ENCODE measurements around the gene LIPC.
A peak's percentile ranks its signal among the peaks of the same experiment; 100 is the strongest.

LIPC gene

DNA sequence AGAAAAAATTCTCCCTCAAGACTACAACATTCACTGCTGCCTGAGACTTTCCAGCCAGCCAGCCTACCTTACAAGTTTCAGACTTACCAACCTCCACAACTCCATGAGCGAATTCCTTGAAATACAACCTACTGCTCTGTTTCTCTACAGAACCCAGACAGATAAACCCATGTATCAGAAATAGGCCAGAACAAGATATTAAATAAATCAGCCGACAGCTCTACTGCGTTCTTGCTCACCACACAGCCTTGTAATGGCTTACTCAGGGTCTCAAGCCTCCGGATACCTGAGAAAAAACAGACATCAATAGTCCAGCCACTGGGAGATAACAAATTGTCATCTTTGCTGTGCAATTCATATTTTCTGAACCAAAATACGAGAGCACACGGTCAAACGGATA, 43.6 kb upstream of the LIPC start:
- no peak for DNase-seq (ENCODE audit: low read depth)
- no peak overlapping the region for H3K4me3 ChIP-seq (ENCODE audit: control insufficient read depth, low read depth, low read length)
- TF ChIP-seq, protein P1, sequence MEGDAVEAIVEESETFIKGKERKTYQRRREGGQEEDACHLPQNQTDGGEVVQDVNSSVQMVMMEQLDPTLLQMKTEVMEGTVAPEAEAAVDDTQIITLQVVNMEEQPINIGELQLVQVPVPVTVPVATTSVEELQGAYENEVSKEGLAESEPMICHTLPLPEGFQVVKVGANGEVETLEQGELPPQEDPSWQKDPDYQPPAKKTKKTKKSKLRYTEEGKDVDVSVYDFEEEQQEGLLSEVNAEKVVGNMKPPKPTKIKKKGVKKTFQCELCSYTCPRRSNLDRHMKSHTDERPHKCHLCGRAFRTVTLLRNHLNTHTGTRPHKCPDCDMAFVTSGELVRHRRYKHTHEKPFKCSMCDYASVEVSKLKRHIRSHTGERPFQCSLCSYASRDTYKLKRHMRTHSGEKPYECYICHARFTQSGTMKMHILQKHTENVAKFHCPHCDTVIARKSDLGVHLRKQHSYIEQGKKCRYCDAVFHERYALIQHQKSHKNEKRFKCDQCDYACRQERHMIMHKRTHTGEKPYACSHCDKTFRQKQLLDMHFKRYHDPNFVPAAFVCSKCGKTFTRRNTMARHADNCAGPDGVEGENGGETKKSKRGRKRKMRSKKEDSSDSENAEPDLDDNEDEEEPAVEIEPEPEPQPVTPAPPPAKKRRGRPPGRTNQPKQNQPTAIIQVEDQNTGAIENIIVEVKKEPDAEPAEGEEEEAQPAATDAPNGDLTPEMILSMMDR (conservative IDR thresholded peaks at IDR 0.05; ENCODE audit: control insufficient read depth, insufficient read depth, low read depth, low read length): no peak

DNA sequence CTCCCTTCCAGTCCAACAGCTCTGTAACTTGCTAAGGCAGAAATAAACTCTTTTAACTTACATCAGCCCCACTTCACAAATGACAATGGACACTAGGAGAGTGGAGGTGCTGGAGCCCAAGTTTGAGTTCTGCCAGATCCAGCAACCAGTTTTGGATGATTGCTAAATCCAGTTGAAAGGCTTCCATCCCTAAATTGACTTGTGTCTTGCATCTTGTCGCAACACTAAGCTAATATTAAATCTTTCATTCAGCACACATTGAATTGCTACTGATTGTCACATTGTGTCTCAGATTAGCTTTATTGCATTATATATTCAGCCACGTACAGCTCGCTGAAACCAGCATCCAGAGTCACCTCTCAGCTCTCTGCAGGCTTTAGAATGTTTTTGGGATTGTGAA, 41.7 kb upstream of the LIPC start:
- no peak for DNase-seq (ENCODE audit: low read depth)
- TF ChIP-seq, protein P1 (conservative IDR thresholded peaks at IDR 0.05; ENCODE audit: control insufficient read depth, insufficient read depth, low read depth, low read length): no peak
- no peak overlapping the region for H3K4me3 ChIP-seq (ENCODE audit: control insufficient read depth, low read depth, low read length)

DNA sequence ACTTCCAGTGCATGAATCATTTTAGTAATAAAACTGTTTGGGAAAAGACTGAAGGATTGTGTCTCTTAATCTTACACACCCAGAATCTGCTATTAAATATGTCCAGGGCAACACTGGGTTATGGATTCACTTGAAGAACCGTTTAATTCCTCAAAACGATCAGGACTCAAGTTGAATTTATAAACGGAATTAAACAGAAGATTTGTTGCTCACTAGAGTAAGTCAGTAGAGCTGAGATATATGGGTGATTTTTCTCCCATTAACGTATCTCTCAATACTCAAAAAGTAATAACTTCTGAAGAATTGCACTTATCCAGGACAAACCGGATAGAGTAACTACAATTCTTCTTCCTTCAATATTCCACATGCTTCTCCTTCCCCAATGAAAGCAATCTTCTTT, 41.1 kb upstream of the LIPC start:
- DNase-seq (ENCODE audit: low read depth): no peak
- TF ChIP-seq, protein P1 (conservative IDR thresholded peaks at IDR 0.05; ENCODE audit: control insufficient read depth, insufficient read depth, low read depth, low read length): no peak
- H3K4me3 ChIP-seq (ENCODE audit: control insufficient read depth, low read depth, low read length): no peak overlapping the region

DNA sequence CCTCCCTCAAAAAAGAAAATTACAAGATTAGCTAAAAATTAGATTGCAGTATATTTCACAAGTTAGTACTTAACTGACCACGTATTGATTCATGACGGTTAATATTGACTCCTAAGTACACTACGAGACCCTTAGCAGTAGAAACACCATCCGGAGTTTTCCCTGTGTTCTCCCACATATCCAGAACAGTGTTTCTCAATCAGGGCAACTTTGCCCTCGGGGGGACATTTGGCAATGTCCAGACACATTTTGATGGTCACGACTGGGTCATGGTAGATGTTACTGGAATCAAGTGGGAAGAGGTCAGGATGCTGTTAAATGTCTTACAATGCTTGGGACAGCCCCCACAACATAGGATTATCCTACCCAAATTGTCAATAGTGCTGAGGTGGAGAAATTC, 40.7 kb upstream of the LIPC start:
- DNase-seq (ENCODE audit: low read depth): no peak
- TF ChIP-seq, protein P1 (conservative IDR thresholded peaks at IDR 0.05; ENCODE audit: control insufficient read depth, insufficient read depth, low read depth, low read length): no peak
- H3K4me3 ChIP-seq (ENCODE audit: control insufficient read depth, low read depth, low read length): no peak overlapping the region

DNA sequence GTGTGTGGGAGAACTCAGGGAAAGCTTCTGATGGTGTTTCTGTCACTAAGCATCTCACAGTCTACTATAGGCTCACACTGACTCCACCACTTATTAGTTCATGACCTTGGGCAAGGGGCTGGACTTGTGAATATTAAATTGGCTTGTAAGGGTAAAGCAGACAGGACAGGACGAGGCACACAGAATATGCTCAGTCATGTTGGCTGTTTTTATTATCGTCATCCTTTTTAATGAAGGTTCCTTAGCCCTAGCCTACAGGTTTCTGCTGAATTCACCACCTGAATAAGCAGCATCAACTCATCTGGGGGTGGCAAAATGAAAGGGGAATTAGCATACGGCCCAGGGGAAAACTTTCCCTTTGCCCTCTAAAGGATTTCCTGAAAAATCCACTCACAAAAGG, 39.6 kb upstream of the LIPC start:
- TF ChIP-seq, protein P1 (conservative IDR thresholded peaks at IDR 0.05; ENCODE audit: control insufficient read depth, insufficient read depth, low read depth, low read length): no peak
- no peak for DNase-seq (ENCODE audit: low read depth)
- no peak overlapping the region for H3K4me3 ChIP-seq (ENCODE audit: control insufficient read depth, low read depth, low read length)

DNA sequence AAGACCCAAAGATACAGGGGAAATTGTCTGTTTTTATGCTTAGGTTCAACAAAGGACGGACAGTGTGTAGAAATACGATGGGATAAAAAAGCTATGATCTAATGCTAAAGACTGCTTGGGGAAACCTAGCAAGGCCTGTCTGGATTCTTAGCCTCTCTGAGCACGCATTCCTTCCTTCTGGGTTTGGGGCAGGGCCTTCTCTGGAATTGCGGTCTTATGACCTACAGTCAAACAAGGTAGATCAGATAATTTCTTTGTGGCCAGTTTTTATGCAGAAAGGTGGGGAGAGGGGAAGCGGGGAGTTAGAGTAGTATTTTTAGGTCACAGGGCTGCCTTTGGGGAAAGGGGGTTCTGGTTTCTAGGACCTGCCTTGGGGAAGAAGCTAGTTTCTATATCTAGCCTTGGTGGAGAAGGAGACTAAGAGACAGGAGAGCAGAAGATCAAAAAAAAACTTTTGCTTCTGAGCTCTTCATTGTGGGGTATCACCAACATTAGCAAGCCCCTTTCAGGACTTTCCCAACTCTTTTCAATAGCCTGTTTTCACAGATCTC, 39.1 kb upstream of the LIPC start:
- no peak overlapping the region for H3K4me3 ChIP-seq (ENCODE audit: control insufficient read depth, low read depth, low read length)
- TF ChIP-seq, protein P1 (conservative IDR thresholded peaks at IDR 0.05; ENCODE audit: control insufficient read depth, insufficient read depth, low read depth, low read length): no peak
- no peak for DNase-seq (ENCODE audit: low read depth)

DNA sequence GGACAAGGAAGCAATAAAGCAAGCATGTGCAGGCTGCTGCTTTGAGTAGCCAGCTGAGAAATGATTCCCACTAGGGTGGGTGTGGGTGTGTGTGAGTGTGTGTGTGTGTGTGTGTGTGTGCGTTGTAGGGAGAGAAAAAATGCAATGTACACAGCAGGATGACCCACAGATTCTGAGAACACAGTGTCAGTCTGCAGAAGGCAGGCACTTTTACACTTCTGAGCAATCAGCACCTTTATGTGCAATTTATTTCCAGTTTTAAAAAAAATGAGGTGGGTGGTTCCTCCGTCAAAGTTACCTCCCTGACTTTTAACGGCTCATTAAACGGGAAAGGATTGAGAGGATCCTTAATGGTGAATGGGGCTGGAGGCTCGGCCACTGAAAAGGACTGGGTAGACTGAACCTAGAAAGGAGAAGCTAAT, 38.5 kb upstream of the LIPC start:
- TF ChIP-seq, protein P1 (conservative IDR thresholded peaks at IDR 0.05; ENCODE audit: control insufficient read depth, insufficient read depth, low read depth, low read length): no peak
- DNase-seq (ENCODE audit: low read depth): peak; percentile 37

More for the DNA sequence above, 38.5 kb upstream of the LIPC start:
- no peak overlapping the region for H3K4me3 ChIP-seq (ENCODE audit: control insufficient read depth, low read depth, low read length)

Data from fibroblast of mammary gland (primary cell).